Stomach (tissue), 4 donors: ENCODE results near the gene ALKAL2.

Experiments used
- CTCF ChIP-seq, 7 experiments: fragments of 450-650 bp in 4 of 7; fragments of 200-600 bp in 3 of 7; sonication (generic) in 3 of 7; IDR thresholded peaks; one replicate each; pipeline ENCODE4 v1.5.1; 2016 to 2019; ENCODE audit warnings: antibody characterized with exemption in 7 of 7, control low read depth in 2 of 7, mild to moderate bottlenecking in 1 of 7
- EP300 ChIP-seq: sonication (generic); formaldehyde crosslinking; IDR thresholded peaks from one replicate; pipeline ENCODE4 v1.6.1; 2017; ENCODE audit warnings: antibody characterized with exemption
- POLR2A ChIP-seq, 4 donors: fragments of 450-650 bp; IDR thresholded peaks; one replicate each; pipeline ENCODE4 v1.6.1; 2016; ENCODE audit warnings: antibody characterized with exemption in 4 of 4, control low read depth in 2 of 4, mild to moderate bottlenecking in 1 of 4, moderate library complexity in 1 of 4
- POLR2AphosphoS5 ChIP-seq, 3 donors: sonication (generic); formaldehyde crosslinking; IDR thresholded peaks; one replicate each; pipeline ENCODE4 v1.6.1; 2016; ENCODE audit warnings: antibody characterized with exemption in 3 of 3

DNA sequence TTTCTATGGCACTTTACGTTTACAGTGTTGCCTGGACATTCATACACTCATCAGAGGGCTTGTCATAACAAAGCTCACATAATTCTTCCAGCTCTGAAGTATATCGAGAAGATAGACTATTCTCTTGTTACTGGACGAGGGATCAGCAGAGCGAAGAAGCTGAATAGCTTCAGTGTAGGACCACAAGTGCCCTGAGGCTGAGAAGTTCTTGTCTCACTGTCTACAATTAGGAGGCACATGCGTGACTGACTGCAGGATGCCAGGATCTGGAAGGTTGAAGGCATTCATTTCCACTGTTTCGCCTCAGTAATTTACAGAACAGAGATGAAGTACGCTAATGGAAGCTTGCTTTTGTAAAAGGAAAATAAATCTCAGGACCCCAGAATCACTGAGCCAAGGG, 33.6 kb downstream of the ALKAL2 start:
- TF ChIP-seq CTCF (IDR thresholded peaks at IDR 0.05) (no peak), POLR2A (IDR thresholded peaks at IDR 0.05) (no peak), EP300 (no peak), POLR2AphosphoS5 (IDR thresholded peaks at IDR 0.05) (no peak)
